HFFc6 (cell line): ENCODE results near the gene KCTD13. TPM values are rescaled to one million over a fixed set of nuclear protein-coding genes. Genes with fewer than 3 reads are reported as not detected.

Source experiments
- DNase-seq: peaks from one replicate; pipeline ENCODE4 v3.0.0-alpha.2; 2018
- H3K27ac Mint-ChIP-seq: 2 replicates; pipeline ENCODE4 v1.8.0; 2020; ENCODE audit warnings: mild to moderate bottlenecking, mixed read lengths
- H3K27me3 Mint-ChIP-seq: 2 replicates; pipeline ENCODE4 v1.8.0; 2021; ENCODE audit warnings: mild to moderate bottlenecking, moderate library complexity, mixed read lengths; ENCODE audit not compliant: insufficient read depth
- H3K36me3 Mint-ChIP-seq: 2 replicates; pipeline ENCODE4 v1.8.0; 2021; ENCODE audit warnings: low read depth, mixed read lengths
- H3K4me1 Mint-ChIP-seq: 2 replicates; pipeline ENCODE4 v1.8.0; 2020; ENCODE audit warnings: low read depth, mixed read lengths
- H3K4me3 Mint-ChIP-seq: 2 replicates; pipeline ENCODE4 v1.8.0; 2020; ENCODE audit warnings: mild to moderate bottlenecking, moderate library complexity, mixed read lengths
- H3K9me3 Mint-ChIP-seq: 2 replicates; pipeline ENCODE4 v1.8.0; 2020; ENCODE audit warnings: mild to moderate bottlenecking, mixed read lengths
- CTCF ChIP-seq: fragments of 200-600 bp; sonication (generic); IDR thresholded peaks from 2 replicates; pipeline ENCODE4 v1.5.0; 2021; ENCODE audit warnings: antibody characterized with exemption, mild to moderate bottlenecking
- total RNA-seq, 6 experiments: library from RNA; stranded (reverse); fragmentation: NEBNext Ultra II Directional; extraction: Animal tissue kit (Norgen Biotek cat#: 25700); gene quantifications; 2 replicates in 1 of 6; 3 replicates in 5 of 6; pipeline ENCODE4 v1.2.3, GENCODE V29; 2021

KCTD13 gene
- total RNA-seq, 6 experiments from 2014 or later, result 13.9 to 17.0 (median 16.1) TPM

GRCh38 chr16:29927070-29927905 lies 1.3 kb upstream of the KCTD13 start:
- Mint-ChIP-seq H3K4me1 (peaks cover 39% of the 10 kb centered on the region), H3K4me3 (peak overlapping the region; percentile 93), H3K36me3 (peaks cover 9% of the 10 kb centered on the region; the same call in 1 of the 2 replicates), H3K27me3 (peaks cover 3% of the 10 kb centered on the region; the same call in 1 of the 2 replicates), H3K27ac (peak overlapping the region; percentile 96), H3K9me3 (no peaks in the 10 kb centered on the region)
- DNase-seq, result no peak
- TF ChIP-seq CTCF, result no peak

- Mint-ChIP-seq H3K27ac (peak overlapping the region; percentile 96), H3K36me3 (peaks cover 9% of the 10 kb centered on the region; the same call in 1 of the 2 replicates), H3K27me3 (peaks cover 3% of the 10 kb centered on the region; the same call in 1 of the 2 replicates), H3K9me3 (no peaks in the 10 kb centered on the region), H3K4me1 (peaks cover 39% of the 10 kb centered on the region), H3K4me3 (peak overlapping the region; percentile 93)
- TF ChIP-seq CTCF, result no peak
- peak; percentile 7 for DNase-seq
These were observed 656 bp upstream of the KCTD13 start for GRCh38 chr16:29926711-29927052.

GRCh38 chr16:29925105-29925756 lies 795 bp downstream of the KCTD13 start:
- H3K4me1 Mint-ChIP-seq, result peaks cover 47% of the 10 kb centered on the region
- no peak for TF ChIP-seq CTCF
- H3K36me3 Mint-ChIP-seq, result peaks cover 17% of the 10 kb centered on the region; the same call in 1 of the 2 replicates
- DNase-seq, result no peak
- peaks cover 3% of the 10 kb centered on the region; the same call in 1 of the 2 replicates for H3K27me3 Mint-ChIP-seq
- no peaks in the 10 kb centered on the region for H3K9me3 Mint-ChIP-seq
- peak overlapping the region; percentile 32; the same call in 1 of the 2 replicates for H3K27ac Mint-ChIP-seq
- H3K4me3 Mint-ChIP-seq, result peak overlapping the region; percentile 93

- Mint-ChIP-seq H3K4me3 (no peak overlapping the region), H3K4me1 (peaks cover 47% of the 10 kb centered on the region), H3K27ac (no peak overlapping the region), H3K27me3 (peaks cover 3% of the 10 kb centered on the region; the same call in 1 of the 2 replicates), H3K36me3 (peaks cover 17% of the 10 kb centered on the region; the same call in 1 of the 2 replicates), H3K9me3 (no peaks in the 10 kb centered on the region)
- TF ChIP-seq CTCF, result no peak
- no peak for DNase-seq
These were observed 3.0 kb downstream of the KCTD13 start for GRCh38 chr16:29922986-29923501.

GRCh38 chr16:29922326-29922725 lies 3.7 kb downstream of the KCTD13 start:
- Mint-ChIP-seq H3K9me3 (no peaks in the 10 kb centered on the region), H3K36me3 (peaks cover 17% of the 10 kb centered on the region; the same call in 1 of the 2 replicates), H3K4me3 (no peak overlapping the region), H3K27me3 (peaks cover 3% of the 10 kb centered on the region; the same call in 1 of the 2 replicates), H3K4me1 (peaks cover 39% of the 10 kb centered on the region), H3K27ac (no peak overlapping the region)
- no peak for DNase-seq
- no peak for TF ChIP-seq CTCF
